UCSD-AML1 (cell line): ENCODE results near the gene OR51I1.

Experiments
- DNase-seq: peaks from one replicate; lab custom pipeline; 2025; ENCODE audit not compliant: unreplicated experiment; lab: John Stamatoyannopoulos, UW

The OR51I1 gene, protein sequence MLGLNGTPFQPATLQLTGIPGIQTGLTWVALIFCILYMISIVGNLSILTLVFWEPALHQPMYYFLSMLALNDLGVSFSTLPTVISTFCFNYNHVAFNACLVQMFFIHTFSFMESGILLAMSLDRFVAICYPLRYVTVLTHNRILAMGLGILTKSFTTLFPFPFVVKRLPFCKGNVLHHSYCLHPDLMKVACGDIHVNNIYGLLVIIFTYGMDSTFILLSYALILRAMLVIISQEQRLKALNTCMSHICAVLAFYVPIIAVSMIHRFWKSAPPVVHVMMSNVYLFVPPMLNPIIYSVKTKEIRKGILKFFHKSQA

DNA sequence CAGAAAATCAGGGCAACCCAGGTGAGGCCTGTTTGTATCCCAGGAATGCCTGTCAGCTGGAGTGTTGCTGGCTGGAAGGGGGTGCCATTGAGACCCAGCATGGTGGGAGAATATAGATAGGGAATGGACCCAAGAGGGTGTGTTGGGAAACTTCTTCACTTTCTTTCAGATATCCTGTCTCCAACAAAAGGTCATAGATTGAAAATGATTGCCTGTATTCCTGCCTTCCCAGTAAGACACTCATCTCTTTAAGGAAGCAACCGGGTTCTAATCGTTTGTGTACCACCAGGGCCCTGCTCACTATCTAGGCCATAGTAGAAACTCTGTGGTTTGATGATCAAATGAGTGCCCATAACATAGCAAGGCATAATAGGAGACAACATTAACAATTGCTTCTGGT, at the start of gene OR51I1:
OR51I1 (minus strand) TSS at position 101 of the 400 bp plus-strand sequence; CDS start at position 101, 0 bp downstream.
- DNase-seq = no peak

DNA sequence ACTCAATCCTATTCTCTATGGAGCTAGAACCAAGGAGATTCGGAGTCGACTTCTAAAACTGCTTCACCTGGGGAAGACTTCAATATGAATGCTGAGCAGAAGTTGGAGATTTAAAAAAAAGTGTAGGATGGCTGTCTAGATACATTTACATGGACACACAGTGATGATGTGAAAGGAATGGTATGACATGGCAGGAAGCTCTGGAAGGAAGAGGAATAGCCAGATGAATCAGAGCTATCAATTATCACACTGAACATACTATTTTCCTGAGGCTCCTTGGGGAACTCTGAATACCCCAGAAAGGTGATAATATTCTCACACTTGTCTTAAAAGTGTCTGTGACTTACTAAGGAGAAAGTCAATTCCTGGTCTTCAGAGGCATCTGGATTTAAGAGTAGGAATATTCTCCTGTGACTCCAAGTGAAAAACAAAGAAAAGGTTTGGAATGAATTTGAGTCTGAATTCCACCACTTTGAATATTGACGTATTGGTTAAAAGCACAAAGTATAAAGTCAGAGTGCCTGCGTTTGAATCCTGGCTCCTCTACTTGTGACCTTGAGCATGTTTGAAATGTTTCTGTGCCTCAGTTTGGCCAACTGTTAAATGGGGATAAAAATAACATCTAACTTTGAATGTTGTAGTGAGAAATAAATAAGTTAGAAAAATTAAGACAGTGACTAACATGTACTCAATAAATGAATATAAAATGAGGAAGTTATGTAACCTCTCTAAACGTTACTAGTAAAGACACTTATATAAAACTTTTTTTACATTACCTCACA, 48.5 kb upstream of the OR51I1 start:
- no peak for DNase-seq

DNA sequence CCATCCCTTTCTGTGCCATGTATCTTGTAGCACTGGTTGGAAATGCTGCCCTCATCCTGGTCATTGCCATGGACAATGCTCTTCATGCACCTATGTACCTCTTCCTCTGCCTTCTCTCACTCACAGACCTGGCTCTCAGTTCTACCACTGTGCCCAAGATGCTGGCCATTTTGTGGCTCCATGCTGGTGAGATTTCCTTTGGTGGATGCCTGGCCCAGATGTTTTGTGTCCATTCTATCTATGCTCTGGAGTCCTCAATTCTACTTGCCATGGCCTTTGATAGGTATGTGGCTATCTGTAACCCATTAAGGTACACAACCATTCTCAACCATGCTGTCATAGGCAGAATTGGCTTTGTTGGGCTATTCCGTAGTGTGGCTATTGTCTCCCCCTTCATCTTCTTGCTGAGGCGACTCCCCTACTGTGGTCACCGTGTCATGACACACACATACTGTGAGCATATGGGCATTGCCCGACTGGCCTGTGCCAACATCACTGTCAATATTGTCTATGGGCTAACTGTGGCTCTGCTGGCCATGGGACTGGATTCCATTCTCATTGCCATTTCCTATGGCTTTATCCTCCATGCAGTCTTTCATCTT, 47.6 kb upstream of the OR51I1 start:
- no peak for DNase-seq

DNA sequence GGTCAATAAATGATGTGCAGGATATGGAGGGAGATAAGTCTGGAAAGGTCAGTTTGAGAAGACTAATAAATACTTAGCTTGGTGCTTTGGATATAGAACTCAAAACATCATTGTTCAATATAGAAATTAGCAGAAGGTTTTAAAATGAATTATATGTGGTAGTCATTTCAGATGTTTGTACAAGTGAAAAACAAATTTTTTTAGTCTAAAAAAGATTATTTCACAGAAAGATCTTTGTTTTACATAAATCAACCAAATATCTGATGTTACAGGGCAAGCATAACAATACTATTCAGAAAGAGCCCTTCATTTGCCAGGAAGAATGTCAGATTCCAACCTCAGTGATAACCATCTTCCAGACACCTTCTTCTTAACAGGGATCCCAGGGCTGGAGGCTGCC, 47.1 kb upstream of the OR51I1 start, which contains the start of gene OR52D1:
OR52D1 (plus strand) TSS at position 301 of the 400 bp plus-strand sequence; CDS start at position 323, 22 bp downstream.
- DNase-seq = no peak

DNA sequence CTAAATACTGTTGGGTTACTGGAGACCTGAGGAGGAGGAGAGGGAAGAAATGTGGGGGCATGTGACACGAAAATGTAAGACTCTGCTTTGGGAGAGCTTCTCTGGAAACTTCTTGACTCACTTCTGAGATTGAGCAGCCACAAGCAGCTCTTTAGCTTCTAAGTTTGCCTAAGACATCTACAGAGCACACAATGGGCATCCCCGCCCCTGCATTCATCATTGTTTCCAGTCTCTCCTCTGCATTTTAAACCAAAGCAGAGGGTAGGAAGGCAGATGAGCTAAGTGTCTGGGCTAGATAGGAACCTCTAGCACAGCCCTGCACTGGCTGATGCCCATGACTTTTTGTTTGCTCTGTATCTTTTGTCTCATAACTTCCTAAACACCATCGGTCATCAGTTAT, 45.1 kb upstream of the OR51I1 start:
- DNase-seq = no peak

DNA sequence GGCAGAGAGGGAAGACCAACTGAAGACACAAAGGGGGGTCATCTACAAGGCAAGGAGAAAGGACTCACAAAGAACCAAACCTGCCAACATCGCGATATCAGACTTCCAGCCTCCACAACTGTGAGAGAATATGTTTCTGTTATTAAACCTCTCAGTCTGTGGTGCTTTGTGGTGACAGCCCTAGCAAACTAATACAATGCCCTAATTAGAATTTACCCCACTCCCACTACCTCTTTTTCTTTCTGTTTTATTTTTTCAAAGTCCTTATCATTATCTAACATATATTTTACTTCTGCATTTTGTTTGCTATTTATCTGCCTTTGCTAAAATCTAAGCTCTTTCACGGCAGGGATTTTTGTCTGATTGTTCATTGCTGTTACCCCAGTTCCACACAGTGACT, 44.7 kb upstream of the OR51I1 start:
- DNase-seq = no peak

DNA sequence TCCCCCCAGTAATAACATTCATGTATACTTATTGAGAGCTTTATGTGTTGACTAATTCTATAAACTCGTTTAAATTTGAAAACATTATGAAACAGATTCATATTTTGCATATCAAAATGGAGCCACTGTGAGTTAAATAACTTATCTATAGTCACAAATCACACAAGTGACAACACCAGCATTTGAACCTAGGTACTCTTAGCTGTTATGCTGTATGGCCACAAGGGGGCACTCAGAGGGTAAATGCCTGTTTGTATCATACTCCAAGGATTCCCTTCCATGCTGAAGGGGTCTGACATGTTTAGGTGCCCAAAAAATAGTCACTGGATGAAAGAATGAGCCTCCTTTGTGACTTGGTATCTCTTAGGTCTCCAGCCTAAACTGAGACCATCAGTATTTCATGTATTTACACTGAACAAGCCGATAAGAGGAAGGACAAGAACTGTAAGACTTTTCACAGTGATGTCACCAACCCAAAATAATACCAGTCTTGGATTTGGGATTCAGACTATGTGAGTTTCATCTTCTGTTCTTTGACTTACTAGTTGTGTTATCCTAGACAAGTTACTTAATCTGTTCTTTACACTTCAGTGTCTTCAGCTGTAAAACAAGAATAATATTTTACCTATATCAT, 35.0 kb upstream of the OR51I1 start:
- DNase-seq = no peak

DNA sequence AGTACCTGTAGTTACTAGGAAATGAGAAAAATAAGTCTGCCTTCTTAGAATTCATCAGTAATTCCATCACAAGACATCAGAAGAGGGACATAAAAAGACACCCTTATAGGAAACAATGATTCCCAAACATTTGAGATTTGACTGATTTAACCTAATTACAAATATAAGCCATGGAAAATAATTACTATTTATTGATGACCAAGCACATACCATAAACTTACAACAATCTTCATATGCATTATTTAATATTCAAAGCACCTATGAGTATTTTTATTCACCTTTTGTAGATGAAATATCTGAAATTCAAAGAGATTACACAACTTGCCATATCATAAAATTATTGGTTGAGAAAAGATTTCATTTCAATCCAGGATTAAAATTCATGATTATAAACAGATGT, 32.6 kb upstream of the OR51I1 start:
- DNase-seq = no peak

DNA sequence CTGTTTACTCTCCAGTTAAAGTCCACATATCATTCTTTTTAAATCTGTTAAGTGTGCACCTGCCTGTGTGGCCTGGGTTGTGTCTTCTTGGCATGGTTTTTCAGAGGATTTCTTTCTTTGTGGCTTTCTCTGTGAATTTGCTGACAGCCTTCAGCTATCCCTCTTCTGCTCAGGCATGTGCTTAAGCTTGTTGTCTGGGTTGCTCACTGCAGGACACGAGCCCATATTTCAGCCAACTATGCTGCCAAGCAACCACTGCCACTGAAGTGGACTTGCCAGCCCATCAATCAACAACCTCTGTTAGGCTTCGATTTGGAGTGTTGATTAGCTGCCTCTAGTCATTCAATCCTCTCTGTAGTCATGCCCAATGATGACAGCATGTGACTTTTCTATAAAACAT, 26.2 kb upstream of the OR51I1 start:
- no peak for DNase-seq

DNA sequence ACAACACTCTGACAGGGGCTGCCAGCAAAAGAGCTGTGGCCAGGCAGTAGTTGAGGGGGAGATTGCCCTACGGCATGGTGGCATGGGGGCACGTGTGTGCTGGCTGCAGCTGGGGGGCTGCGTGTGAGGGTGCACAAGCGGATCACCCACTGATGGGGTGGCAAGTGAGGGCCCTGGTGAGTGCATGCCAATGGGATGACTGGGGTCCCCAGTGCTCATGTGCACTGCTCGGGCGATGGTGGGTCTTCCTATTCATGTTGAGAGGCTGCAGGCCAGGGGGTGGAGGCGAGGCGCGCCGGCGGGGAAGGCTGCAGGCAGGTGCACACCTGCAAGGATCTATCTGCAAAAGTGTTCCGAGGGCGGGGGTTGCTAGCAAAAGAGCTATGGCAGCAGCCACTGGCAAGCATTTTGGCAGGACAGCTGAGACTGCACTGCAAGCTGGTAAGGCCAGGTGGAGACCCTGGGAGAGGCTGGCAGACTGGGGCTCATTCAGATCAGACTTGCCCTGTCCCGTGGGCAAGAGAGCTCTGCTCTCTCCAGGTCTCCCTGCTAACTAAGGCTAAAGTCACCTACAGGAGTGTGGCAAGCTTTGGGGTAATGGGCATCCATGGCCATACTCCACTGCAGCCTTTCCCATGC, 19.8 kb upstream of the OR51I1 start:
- no peak for DNase-seq

DNA sequence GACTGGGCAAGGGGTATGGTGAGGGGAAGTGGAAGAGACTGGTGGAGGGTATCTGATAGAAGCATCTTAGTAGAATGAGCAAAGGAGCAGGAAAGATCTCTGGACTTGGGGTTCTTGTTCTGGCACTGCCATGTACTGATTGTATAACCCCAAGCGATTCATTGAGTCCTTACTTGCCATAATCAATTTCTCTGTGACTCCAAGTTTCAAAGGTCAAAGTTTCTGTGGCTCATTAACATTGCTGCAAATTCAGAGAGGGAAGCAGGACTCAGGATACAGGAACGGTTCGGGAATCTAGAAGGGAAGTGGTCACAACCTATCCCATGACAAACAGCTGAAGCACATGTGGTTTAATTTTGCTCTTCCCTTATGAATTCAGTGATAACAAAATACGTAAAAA, 8.1 kb upstream of the OR51I1 start:
- no peak for DNase-seq

DNA sequence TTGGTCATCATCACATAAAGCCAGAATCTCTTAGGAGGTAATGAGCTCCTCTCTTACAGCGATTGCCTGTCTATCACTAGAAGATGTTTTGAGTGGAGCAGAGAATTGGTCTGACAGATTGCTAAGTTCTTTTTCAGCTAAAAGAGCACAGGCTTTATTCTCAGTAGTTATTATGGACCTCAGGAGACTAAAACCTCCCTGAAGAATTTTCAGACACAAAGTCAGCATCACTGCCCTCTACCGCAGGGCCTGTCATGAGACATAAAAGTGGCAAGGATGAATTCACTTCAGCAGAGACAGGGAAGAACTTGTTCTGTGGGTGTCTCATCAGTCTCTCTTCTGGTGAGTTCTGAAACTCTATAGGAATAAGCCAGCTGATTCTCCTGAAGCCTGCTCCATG, 7.7 kb upstream of the OR51I1 start, which contains the start of gene OR51I2:
OR51I2 (plus strand) TSS at position 301 of the 400 bp plus-strand sequence. CDS start 4,166 bp downstream, outside the sequence.
- no peak for DNase-seq

DNA sequence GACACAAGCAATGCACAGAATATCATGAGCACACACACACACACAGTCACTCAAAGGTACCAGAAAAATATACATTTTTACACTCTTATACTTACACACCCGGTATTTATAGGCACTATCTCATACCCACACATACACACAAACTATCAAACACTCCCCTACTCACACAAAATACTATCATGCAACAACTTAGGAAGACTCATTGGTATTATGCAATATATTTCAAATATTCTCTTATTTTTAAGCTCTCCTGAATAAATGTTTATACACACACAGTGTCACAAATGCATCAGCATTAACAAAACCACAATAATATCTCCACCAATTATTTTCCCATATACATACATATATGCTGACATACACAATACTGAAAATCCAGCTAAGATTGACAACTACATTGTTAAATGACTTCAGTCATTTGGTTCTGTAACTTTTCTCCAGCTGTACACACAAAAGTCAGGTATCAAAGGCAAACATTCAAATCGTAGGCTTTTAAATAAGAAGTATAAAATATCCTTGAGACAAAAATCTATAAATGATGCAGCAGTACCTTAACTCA, 2.6 kb upstream of the OR51I1 start:
- DNase-seq = no peak

DNA sequence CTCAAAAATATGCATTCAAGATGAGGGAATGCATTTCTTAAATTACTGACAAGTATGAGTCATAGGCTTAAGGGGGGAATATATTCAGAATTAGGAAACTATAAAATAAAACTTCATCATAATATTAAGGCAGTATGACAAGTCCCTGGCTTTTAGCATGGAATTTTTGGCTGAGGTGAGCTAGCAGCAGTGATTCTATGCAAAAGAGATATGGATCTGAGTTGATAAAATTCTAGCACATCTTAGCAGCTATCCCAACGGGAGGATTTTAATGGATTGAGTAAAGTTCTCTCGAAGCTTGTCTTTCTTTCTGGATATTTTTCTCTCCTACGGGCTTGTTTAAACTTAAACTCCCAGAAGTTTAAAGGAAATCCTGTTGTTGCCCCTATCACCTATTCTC, 18.2 kb downstream of the OR51I1 start:
- DNase-seq = no peak

DNA sequence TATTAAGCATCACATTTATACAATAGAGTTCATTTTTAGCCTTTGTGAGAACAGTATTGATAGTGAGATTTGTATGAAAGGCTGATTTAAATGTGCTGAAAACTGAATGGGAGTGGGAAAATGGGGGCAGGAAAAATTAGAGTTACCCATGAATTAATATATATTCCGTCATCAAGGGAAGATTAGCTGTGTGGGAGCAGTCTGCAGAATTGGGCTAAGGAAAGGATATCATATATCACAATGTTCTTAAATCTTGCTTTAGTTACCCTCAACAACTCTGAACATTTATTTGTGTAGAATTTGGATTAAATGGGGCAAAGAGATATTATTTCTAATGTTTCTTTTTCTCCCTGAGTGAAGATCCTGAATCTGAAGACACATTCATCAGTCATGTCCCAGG, 19.5 kb downstream of the OR51I1 start, which contains the start of gene OR51Q1:
OR51Q1 (plus strand) TSS at position 301 of the 400 bp plus-strand sequence; CDS start at position 391, 90 bp downstream.
- no peak for DNase-seq

DNA sequence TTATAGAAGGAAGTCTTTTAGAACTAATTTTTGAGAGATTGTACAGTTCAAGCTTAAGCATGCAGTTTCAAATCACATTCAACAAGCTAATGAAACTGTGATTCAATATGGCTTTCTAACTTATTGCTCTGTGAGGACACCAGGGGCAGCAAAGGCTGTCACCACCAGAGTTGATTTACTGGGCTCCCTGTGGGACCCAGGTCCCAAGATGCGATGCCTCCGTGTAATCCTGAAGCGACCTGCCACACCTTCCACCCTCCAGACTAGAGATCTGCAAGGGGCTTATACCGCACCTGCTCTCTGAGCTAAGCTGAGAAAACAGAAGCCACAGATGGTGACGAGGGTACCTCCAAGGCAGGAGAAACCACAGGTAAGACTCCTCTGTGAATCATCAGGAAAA, 20.3 kb downstream of the OR51I1 start:
- no peak for DNase-seq

DNA sequence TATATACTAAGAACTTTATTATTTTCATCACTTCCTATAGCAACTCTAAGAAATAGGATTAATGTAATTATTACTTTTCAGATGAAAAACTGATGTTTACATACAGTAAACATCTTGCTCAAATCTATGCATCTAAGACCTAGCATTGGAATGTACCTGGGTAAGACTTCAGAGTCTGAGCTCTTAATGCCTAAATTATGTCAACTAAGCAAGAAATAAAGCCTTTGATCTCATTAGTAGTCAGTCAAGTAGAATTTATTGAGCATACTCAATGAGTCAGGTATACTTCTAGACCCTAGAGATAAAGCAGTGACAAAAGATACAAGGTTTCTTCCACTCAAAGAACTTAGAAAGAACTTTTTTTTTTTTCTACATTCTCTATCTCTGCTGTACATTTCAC, 36.1 kb downstream of the OR51I1 start:
- no peak for DNase-seq

DNA sequence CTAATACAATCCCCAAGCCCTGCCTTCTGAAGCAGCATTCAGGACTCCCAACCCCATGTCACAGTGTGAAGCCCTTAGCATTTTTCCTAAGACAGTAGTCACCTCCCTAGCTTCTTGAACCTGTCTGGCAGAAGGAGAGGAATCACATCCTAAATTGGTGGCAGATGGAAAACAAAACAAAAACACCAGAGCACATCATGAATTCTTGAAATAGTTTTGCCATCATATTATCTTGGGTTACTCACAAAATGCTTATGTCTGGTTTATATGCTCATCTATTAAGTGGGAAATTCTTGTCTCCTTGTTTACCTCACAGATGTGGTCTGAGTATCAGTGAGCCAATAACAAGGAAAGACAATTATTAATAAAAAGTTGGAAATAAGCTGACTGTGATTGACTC, 42.4 kb downstream of the OR51I1 start:
- no peak for DNase-seq

DNA sequence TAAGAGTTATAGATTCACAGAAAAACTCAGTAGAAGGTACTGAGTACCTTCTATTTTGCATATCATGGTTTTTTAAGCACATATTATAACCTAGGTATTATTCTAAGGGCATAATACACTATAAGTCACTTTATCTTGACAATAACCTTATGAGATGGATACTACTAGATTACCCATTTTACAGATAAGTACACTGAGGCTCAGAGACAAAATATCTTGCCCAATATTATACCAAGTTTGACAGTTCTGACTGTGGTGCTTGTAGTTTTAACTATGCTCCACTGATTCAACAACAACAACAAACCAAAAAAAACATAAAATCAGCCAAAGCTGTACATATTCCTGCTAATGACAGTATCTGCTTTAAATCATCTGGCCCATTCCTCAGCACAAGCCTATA, 47.2 kb downstream of the OR51I1 start:
- no peak for DNase-seq
